HG03565 (cell line): Measurements from ENCODE around the gene GRIK1.

Source experiments
- ATAC-seq: cut with Tn5 transposase; IDR thresholded peaks from one replicate; pipeline ENCODE4 v1.9.1; 2021; ENCODE audit warnings: mild to moderate bottlenecking, moderate library complexity; ENCODE audit not compliant: unreplicated experiment

The GRIK1 gene

GRCh38 chr21:29832217-29832616 is 107.6 kb downstream of the GRIK1 start:
- no peak for ATAC-seq

- no peak for ATAC-seq
Measured at GRCh38 chr21:29829564-29830275, 110.1 kb downstream of the GRIK1 start.

- no peak for ATAC-seq
Measured at GRCh38 chr21:29827647-29828046, 112.1 kb downstream of the GRIK1 start.

GRCh38 chr21:29827236-29827635 is 112.6 kb downstream of the GRIK1 start:
- no peak for ATAC-seq

GRCh38 chr21:29826386-29826785 is 113.4 kb downstream of the GRIK1 start:
- no peak for ATAC-seq

- no peak for ATAC-seq
Measured at GRCh38 chr21:29825936-29826335, 113.9 kb downstream of the GRIK1 start.

GRCh38 chr21:29825345-29825744 is 114.5 kb downstream of the GRIK1 start:
- ATAC-seq, result no peak

GRCh38 chr21:29822064-29822463 is 117.7 kb downstream of the GRIK1 start:
- ATAC-seq, result no peak

GRCh38 chr21:29821230-29821629 is 118.6 kb downstream of the GRIK1 start:
- no peak for ATAC-seq

- ATAC-seq, result no peak
Measured at GRCh38 chr21:29819675-29820326, 120.0 kb downstream of the GRIK1 start.

GRCh38 chr21:29818383-29818921 is 121.3 kb downstream of the GRIK1 start:
- ATAC-seq, result no peak

- no peak for ATAC-seq
Measured at GRCh38 chr21:29817450-29817849, 122.3 kb downstream of the GRIK1 start.

- no peak for ATAC-seq
Measured at GRCh38 chr21:29812947-29813346, 126.8 kb downstream of the GRIK1 start.

GRCh38 chr21:29810871-29811270 is 128.9 kb downstream of the GRIK1 start:
- no peak for ATAC-seq

- ATAC-seq, result no peak
Measured at GRCh38 chr21:29808153-29808552, 131.6 kb downstream of the GRIK1 start.

GRCh38 chr21:29805105-29805504 is 134.7 kb downstream of the GRIK1 start:
- ATAC-seq, result no peak

- no peak for ATAC-seq
Measured at GRCh38 chr21:29803191-29803590, 136.6 kb downstream of the GRIK1 start.

GRCh38 chr21:29801122-29801521 is 138.7 kb downstream of the GRIK1 start:
- ATAC-seq, result no peak

- ATAC-seq, result no peak
Measured at GRCh38 chr21:29800056-29800455, 139.7 kb downstream of the GRIK1 start.

GRCh38 chr21:29798840-29799239 is 141.0 kb downstream of the GRIK1 start:
- no peak for ATAC-seq

- ATAC-seq, result no peak
Measured at GRCh38 chr21:29797155-29797554, 142.6 kb downstream of the GRIK1 start.

- no peak for ATAC-seq
Measured at GRCh38 chr21:29793712-29794111, 146.1 kb downstream of the GRIK1 start.
